HG02759 (cell line): Measurements from ENCODE around the gene IL17F.
"Not testable (repeated sequence)": the region's sequence is repeated elsewhere in the genome, so short reads cannot be mapped to it uniquely, and the experiment has no call there.

Experiments used
- ATAC-seq: cut with Tn5 transposase; IDR thresholded peaks from one replicate; pipeline ENCODE4 v1.9.1; 2021; ENCODE audit warnings: mild to moderate bottlenecking, moderate library complexity; ENCODE audit not compliant: unreplicated experiment

The IL17F gene

GRCh38 chr6:52249078-52249477, 4.8 kb upstream of the IL17F start:
- no peak for ATAC-seq

- no peak for ATAC-seq
These were observed 1.1 kb upstream of the IL17F start for GRCh38 chr6:52245425-52245824.

GRCh38 chr6:52243282-52243893, 912 bp downstream of the IL17F start:
- no peak for ATAC-seq

- no peak for ATAC-seq
These were observed 2.5 kb downstream of the IL17F start for GRCh38 chr6:52241819-52242218.

GRCh38 chr6:52233975-52234823, 10.1 kb downstream of the IL17F start:
- peak; percentile 85 for ATAC-seq

DNA sequence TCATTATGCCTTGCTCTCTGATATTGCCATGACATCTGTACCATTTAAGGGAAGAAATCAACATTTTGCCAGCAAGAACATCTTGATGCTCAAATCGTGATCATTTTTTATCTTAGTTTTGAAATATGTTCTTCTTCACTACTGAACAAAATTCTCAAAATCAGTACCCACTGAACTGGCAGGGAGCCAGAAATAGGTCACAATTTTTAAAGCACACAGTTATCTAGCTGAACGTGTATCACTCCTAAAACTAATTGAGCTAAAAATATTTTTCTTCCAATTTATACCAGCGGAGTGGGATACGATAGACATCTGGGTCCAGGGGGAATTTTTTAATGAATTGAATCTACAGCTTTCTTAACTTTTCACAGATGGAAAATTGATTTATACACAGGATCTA, 11.3 kb downstream of the IL17F start:
- ATAC-seq, result no peak

DNA sequence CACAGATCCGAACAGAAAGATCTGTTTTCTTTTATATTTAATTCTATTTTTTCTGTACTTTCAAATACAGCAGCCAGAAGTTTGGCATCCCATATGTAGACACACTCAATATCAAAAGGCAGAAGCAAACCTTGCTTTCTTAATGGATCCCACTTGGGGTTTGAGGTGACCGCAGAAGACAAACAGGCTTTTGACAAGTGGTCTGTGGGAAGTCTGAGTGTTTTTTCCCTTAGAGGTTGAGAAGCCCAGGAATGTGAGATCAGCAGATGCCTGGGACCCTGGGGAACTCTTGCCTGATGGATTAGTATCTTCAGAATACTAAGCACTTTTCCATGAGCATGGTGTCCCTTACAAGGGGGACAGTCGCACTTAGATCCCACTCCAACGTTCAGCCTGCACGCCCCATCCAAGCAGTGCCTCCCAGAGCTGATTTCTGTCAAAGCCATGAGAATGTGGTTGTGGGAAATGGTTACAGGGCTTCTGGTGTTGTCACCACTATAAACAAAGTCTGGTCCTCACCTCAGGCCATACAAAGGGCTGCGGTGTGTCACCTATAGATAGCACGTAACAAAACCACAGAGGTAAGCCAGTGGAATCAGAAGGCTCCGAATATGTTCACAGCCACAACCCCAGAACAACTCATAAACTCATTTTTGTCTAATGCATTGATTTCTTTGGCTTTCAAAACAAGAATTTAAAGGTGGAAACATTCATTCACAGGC, 12.7 kb downstream of the IL17F start:
- ATAC-seq, result no peak

DNA sequence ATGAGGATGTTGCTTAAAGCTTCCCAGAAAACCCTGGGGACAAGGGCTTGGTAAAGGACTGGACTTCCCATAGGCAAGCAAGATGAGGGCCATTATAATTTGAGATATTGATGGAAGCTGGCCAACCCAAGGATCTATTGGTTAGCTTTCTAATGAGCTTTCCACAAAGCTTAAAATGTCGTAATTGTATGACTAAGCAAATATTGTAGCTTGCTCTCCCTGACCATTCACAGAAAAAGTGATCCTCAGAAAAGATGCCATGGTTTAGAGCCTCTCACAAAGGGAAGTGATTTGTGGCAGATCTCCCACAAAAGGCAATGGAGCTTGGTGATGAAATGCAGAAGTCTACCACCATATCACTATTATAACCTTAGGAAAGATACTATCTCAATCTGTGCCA, 13.6 kb downstream of the IL17F start:
- no peak for ATAC-seq

DNA sequence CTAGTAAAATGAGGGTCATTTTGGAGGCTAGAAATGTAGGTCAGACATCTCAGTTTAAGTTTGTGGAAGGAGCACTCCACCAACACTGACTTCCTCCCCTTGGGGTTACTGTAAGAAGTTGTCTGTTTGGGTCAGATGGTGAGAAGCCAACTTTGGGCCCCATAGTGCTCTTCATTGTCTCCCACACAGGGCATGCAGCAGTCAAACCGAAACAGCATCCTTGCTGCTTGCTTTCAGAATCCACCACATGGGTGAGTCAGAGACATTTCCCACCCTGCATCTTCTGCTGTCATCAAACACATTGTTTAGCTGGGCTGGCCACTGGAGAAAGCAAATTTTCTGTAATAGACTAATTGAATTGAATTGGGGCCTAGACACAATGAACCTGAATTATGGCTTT, 16.8 kb downstream of the IL17F start:
- ATAC-seq, result peak; percentile 100

- peak; percentile 83 for ATAC-seq
These were observed 23.0 kb downstream of the IL17F start for GRCh38 chr6:52221302-52221701.

- ATAC-seq, result no peak
These were observed 26.5 kb downstream of the IL17F start for GRCh38 chr6:52217761-52218160.

- ATAC-seq, result no peak
These were observed 27.2 kb downstream of the IL17F start for GRCh38 chr6:52216932-52217575.

DNA sequence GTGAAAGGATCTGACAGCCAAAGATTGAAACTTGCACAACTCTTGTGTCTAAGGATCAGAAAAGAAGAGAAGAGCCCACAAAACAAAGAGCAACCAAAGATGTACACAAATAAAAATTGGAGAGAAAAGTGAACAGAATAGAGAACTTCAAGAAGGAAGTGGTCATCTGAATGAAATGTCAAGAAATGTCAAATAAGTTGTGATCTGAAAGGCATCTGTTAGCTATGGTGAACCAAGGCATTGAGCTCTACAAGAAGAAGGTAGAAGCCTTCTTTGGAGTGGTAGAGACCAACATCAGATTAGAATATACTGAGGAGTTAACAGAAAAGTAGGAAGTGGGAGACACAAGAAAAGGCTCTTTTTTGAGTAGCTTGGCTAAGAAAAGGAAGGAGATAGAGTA, 28.5 kb downstream of the IL17F start:
- ATAC-seq, result no peak

DNA sequence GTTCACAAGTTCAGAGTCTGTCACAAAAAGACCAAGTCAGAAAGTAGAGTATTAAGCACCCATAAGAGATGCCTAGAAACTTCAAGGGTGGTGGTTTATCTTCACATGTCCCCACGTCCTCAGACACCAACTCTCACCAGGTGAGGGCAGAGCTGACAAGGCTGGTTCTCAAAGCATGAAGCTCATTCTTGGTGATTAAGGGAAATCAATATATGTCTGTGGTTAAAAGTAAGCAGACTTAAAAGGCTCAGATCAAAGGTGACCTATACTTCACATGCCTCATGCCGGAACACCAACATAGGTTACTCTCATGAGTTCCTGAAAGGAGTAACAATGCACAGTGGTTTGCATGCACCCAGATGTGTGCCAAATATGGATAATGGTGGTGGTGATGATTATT, 31.2 kb downstream of the IL17F start:
- ATAC-seq, result no peak

GRCh38 chr6:52210227-52210626, 34.1 kb downstream of the IL17F start:
- ATAC-seq, result peak; percentile 74

- ATAC-seq, result peak; percentile 50
These were observed 34.5 kb downstream of the IL17F start for GRCh38 chr6:52209770-52210169.

DNA sequence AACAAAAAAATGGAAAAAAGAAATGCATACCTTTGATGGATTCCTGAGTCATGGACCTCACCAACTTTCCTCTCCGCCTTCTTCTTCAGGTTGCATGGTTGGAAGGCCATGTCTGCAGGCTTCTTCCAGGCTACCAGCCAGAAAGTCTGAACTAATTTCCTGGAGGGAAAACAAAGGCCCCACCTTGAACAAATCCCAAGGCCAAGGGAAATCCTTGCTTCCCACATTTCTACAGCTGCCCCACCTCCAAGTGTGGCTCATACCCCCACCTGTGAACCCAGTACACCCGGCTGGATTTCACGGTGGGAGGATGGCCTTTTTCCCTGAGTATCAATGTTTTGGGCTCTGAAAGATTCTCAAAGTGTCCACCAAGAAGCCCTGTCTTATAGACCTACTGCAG, 35.7 kb downstream of the IL17F start:
- no peak for ATAC-seq

- ATAC-seq, result no peak
These were observed 37.2 kb downstream of the IL17F start for GRCh38 chr6:52207066-52207465.

- no peak for ATAC-seq
These were observed 42.8 kb downstream of the IL17F start for GRCh38 chr6:52201493-52201892.

DNA sequence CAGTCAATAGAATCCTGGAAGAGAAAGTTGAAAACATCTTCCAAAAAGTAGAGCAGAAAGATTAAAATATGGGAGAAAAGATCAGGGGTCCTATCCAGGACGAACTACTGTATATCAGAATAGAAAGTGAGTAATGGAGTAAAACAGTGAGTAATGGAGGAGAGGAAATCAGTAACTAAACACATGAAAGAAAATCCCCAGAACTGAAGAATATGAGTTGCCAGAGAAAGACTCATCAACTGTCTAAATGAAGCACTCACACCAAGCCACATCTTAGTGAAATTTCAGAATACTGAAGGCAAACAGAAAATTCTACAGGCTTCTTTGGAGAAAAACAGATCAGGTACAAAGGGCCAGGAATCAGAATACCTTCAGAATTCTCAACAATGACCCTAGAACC, 43.3 kb downstream of the IL17F start:
- no peak for ATAC-seq

DNA sequence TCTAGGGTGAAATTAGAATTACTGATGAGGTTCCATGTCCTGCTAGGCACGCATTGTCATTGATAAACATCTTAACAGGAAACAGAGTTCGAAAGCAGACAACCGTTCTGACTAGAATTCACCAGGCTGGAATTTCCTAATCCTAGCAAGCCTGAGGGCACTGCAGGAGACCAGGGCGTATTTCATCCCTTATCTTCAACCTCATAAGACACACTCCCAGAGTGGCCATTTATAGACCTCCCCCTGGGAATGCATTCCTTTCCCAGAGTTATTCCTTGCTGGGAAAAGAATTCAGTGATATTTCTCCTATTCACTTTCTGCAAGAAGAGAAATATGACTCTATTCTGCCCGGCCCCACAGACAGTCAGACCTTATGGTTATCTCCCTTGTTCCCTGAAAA, 44.2 kb downstream of the IL17F start:
- not testable (repeated sequence) for ATAC-seq
